Kidney glomerular epithelial cell (primary cell): ENCODE data around the gene WNT3.
A peak's percentile ranks its signal among the peaks of the same experiment; 100 is the strongest.

ENCODE experiments used
- DNase-seq: peaks from one replicate; lab custom pipeline; 2025; lab: John Stamatoyannopoulos, UW

Gene WNT3

GRCh38 chr17:46834846-46835245 is 16.4 kb upstream of the WNT3 start:
- DNase-seq, result no peak

- no peak for DNase-seq
Observed at GRCh38 chr17:46833840-46834208, 15.3 kb upstream of the WNT3 start.

GRCh38 chr17:46832945-46833839 is 14.7 kb upstream of the WNT3 start:
- peak; percentile 41 for DNase-seq

DNA sequence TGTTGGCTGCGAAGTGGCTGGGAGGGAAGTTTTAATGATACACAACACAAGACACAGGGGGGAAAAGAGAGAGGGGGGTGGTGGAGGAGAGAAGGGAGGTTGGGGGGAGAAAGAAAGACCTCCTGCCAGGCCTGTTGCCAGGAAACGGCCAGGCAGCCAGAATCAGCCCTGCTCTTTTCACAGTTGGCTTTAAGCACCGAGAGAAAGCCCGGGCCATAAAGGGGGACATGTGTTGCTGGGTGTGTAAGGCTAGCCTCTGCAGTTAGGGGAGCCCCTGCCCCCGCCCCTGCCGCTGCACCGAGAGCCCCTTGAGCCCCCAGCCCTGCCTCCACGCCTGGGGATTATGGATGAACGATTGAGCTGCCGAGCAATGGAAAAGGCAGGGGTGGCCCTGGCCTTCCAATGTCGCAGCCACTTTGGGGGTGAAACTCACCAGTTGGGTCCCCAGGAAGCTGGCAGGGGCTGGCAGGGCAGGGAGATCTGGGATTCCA is 13.9 kb upstream of the WNT3 start:
- DNase-seq, result no peak

DNA sequence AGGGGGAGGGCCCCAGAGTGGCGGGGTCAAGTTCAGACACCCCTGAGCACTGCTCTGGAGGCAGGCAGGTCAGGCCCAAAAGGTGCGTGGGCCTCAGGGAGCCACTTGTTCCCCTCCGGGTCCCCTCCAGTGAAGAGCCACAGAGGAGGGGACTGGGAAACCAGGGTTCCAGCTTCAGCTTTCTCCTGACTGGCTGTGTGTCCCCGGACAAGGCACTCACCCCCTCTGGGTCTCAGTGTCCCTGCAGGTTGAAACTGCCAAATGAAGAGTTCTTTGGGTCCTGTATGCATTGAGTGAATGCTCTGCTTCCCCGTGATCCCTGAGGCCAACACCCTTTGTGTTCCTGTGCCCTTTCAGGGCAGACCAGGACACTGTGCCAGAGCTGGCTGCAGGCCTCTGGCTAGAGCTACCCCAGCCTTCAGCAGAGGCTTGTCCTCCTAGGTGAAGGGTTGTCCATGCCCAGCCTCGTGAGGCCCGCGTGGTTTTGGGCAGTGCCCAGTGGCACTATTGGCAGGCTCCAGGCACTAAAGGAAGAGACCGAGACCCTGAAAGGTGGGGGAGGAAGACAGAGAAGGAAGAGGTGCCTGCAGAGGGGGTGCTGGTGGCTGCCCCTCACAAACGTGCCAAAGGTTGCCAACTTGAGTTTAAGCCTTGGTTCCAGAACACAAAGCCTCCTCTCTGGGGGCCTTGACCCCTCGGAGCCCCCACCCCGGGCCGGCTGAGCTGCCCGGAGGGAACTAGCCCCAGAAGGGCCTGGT is 13.3 kb upstream of the WNT3 start:
- DNase-seq, result no peak

DNA sequence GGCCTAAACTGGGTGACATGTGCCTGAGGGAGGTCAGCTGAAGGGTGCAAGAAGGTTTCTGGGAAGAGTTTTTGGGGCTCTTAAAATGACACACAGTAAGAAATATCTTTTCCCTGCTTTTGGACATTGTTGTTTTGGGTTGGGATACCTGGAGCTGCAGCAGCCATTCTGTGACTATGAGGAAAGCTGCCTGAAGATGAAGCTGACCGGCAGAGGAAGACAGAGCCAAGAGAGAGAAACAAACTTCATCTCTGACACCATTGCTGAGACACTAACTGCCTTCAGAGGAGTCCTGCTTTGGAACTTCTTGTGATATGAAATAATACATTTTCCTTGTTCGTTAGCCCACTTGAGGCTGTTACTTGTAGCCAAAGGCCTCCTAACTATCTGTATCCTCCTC is 8.8 kb upstream of the WNT3 start:
- no peak for DNase-seq

DNA sequence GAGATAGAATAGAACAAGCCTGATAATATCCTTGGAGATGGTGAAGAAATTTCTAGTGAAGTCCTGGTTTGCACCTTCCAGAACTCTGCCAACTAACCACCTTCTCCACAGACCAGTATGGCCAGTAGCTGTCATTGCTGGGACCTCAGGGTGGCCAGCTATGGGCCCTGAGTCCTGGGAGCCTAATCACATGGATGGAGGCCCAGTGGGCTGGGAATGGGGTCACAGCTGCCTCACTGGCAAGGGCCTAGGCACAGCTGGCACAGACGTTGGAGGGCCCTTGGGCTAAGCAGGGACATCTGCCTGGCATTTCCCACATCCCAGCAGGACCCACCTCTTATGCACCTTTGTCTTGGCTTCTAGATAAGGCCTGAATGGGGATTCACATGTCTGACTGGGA is 7.6 kb upstream of the WNT3 start:
- DNase-seq, result no peak

DNA sequence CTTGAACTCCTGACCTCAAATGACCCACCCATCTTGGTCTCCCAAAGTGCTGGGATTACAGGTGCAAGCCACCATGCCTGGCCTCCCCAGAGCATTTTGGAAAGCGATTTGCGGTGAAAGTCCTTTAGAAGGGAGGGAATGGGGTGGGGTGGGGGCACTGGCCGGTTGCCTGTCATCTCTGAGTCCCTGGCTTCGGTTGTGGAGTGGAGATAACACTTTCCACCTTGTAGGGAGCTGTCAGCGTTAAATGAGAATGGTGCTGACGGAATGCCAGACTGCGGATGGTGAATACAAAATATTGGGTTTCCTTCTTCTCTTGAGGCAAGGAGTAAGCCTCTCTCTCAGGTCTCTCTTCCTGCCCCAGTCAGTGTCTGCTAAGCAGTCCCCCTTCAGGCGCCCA is 5.2 kb upstream of the WNT3 start:
- DNase-seq, result no peak

DNA sequence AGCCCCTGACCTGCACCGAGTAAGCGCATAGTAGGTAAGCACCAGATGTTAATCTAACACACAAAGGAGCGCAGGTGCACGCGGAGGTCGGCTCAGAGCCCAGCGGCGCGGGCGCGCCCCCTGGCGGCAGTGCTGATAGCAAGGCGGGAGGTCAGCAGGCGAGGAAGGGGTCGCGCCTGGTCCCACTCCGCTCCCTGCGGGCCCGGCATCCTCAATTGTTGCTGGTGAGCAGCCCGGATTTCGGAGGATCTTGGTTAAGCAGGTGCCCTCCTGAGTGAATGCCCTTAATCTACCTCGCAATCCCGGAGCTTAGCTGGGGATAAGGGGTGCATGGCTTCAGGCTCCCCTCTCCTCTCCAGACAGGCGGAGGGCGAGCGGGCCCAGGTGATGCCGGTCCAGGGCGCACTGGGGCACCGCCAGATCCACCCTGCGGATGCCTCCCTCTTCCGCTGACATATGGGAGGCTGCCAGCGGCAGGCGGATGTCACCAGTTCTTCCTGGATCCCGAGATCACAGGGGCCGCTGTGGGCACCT is 4.0 kb upstream of the WNT3 start:
- DNase-seq, result no peak

GRCh38 chr17:46821482-46822387 is 3.2 kb upstream of the WNT3 start:
- no peak for DNase-seq

- DNase-seq, result no peak
Observed at GRCh38 chr17:46820592-46821450, 2.3 kb upstream of the WNT3 start.

- no peak for DNase-seq
Observed at GRCh38 chr17:46819906-46820351, 1.4 kb upstream of the WNT3 start.

DNA sequence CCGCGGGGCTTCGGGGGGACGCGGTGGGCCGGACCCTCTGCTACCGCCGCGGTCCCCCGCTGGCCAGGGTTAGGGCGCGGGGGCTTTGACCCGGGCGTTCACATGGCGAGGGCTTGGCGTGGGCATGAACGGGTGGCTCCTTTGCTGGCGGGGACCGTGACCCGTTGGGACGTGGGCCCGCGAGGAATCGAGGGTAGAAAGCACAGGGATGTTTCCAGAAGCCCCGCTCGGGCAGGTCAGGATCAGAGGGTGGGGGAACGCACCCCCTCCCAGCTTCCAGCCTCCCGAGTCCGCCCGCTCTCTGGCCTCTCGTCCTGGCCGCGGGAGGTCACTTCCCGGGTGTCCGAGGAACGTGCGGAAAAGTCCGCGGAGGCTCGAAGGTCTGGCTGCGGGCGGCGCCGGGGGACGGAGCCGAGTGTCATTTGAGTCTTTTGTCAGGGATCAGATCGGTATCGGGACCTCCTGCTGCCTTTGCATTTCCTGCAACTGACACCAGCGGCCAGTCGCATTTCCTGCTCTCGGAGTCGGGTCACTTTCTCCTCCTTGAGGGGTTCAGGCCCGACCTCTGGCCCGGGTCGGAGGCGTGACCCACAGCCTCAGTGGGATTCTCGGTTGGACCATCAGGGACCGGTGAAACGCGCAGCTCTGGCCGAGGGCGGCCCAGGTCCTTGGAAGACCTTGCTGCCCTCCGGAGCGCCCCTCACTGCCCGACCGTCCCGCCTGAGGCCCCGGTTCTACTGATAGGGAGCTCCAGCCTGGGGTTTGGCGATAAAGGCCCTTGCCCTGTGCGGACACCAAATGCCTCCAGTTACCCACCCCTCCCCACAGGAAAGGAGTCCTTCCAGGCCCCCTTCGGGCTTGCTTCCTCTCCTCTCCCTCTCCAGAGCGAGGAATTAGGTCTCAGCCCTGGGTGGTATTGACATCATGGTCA is 702 bp upstream of the WNT3 start:
- no peak for DNase-seq

DNA sequence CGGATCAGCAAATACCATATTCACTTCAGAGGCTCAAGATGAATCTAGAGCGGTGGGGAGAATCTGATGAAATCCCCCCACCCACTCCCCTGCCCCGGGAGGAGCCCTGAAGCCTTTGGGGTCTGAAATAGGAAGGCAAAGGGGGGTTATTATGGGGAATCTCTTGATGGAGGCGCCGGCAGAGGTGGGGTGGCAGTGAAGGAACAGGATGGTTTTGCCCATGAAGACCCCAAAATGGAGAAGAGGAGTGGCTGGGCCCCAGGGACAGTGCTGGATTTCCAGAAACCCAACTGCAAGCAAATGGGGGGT is 637 bp downstream of the WNT3 start:
- no peak for DNase-seq

DNA sequence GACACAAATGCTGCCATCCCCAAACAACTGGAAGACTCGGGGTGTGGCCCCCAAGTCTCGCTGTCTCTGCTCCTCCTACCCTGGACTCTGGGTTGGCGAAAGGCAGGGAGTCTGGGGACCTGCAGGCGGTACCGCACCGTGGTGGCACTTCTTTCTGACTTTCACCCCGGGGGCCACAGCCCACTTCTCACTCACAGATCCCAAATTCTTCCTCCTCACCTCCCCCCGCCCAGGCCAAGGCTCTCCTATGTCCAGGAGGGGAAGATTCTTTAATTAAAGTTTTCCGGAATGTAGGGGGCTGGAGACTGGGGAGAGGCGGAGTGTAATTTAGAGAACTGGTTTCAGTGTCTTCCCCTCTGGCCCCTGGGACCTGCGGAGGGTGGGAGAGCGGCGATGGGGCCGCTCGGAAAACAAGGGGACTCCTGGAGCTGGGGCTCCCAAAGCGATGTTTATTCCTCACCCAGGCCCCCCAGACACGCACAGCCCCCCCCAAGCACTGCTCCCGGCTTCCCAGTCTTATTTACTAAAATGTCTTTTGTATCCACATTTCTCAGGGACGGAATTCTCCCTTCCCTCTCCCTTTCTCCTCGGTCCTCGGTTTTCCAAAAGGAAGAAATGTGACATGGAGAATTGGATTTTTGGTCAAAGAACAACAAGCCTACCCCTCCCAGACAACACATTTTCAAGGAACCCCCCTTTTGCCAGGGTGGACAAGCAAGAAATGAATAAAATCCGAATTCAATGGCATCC is 1.2 kb downstream of the WNT3 start:
- DNase-seq, result no peak

DNA sequence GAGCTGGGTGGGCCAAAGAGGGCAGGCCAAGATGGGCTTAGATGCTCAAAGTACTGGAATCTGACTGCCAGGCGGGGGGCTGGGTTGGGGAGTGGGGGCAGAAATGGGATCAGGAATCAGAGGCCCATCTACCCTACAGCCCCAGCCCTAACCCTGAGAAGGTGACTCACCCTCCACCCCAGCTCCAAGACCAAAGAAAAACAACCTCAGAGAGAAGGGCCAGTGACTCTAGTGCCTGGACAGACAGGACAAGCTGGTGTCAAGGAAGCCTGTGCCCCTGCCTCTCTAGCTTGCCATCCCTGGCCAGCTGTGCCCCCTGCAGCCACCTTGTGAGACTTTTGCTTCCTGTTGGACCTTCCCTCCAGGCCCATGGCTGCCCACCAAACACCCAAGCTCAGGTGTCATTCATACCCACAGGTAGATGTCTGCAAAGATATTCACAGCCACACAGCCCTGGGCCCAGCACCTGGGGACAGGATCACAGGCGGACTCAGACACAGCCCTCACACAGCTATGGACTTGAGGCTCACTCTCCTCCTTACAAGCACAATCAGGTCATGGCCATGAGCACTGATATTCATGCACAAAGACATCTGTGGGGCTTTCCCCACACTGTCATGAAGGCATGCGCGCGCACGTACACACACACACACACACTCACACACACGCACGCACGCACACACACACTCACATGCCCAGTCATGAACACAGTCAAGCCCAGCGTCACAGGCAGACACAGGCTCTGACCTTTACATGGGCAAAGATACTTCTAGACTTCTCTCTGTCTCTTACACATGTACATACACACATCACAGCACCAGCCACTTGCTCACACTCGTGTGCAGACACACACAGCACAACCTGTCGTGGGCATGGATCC is 2.8 kb downstream of the WNT3 start:
- no peak for DNase-seq

DNA sequence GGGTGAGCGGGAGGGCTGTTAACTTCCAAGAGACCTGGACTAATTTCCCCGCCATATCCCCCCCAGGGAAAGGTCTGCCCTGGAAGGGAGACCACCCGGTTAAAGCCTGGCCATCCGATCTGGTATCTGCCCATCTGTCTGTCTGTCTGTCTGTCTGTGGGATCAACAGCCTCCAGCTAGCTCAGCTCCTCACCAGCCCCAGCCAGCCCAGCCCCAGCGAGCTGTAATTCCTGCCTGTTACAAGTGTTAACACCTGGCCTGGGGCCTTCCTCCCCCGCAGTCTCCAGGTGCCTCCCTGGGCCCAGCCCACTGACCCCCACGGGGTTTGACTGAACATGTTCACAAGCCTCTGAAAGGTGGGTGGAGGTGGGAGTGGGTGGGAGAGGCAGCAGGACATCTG is 4.0 kb downstream of the WNT3 start:
- no peak for DNase-seq

- DNase-seq, result no peak
Observed at GRCh38 chr17:46813920-46814319, 4.6 kb downstream of the WNT3 start.
